PC-3 (cell line): ENCODE measurements around the gene KCNJ12.

ENCODE experiments used
- CTCF ChIP-seq: fragments of 300-600 bp; sonication (generic); conservative IDR thresholded peaks from 2 replicates; pipeline ENCODE4 v1.5.1; 2017; ENCODE audit warnings: antibody characterized with exemption, low read depth, mild to moderate bottlenecking, low read length
- EZH2 ChIP-seq: fragments of 300-600 bp; sonication (generic); IDR thresholded peaks from one replicate; pipeline ENCODE4 v1.6.1; 2017; ENCODE audit warnings: antibody characterized with exemption, mild to moderate bottlenecking, low read length; ENCODE audit not compliant: unreplicated experiment
- EZH2phosphoT487 ChIP-seq: fragments of 300-600 bp; sonication (generic); IDR thresholded peaks from 2 replicates; pipeline ENCODE4 v1.6.1; 2018; ENCODE audit warnings: mild to moderate bottlenecking, antibody characterized with exemption, low read length, borderline replicate concordance

GRCh38 chr17:21380659-21381058 is 4.5 kb downstream of the KCNJ12 start:
- TF ChIP-seq CTCF, result no peak
- TF ChIP-seq EZH2, result no peak
- no peak for TF ChIP-seq EZH2phosphoT487
